Sigmoid colon (tissue), 7 donors: Measurements from ENCODE around the gene CRKL. TPM values are rescaled to one million over a fixed set of nuclear protein-coding genes. Genes with fewer than 3 reads are reported as not detected.
A peak's percentile ranks its signal among the peaks of the same experiment; 100 is the strongest.

Source experiments
- DNase-seq: peaks from one replicate; pipeline ENCODE4 v3.0.0-alpha.2; 2019
- H3K27ac ChIP-seq, 4 donors: fragments of 200-600 bp; sonication (generic); one replicate each; pipeline ENCODE4 v1.5.1; 2016 to 2019; ENCODE audit warnings: mild to moderate bottlenecking in 1 of 4
- H3K27me3 ChIP-seq, 3 donors: fragments of 200-600 bp; sonication (generic); one replicate each; pipeline ENCODE4 v1.5.1; 2019; ENCODE audit warnings: mild to moderate bottlenecking in 1 of 3
- H3K36me3 ChIP-seq, 4 donors: fragments of 200-600 bp; sonication (generic); one replicate each; pipeline ENCODE4 v1.5.1; 2016 to 2019
- H3K4me1 ChIP-seq, 4 donors: fragments of 200-600 bp; sonication (generic); one replicate each; pipeline ENCODE4 v1.5.1; 2017 to 2019
- H3K4me3 ChIP-seq, 4 donors: fragments of 200-600 bp; sonication (generic); one replicate each; pipeline ENCODE4 v1.5.1; 2017 to 2019; ENCODE audit warnings: mild to moderate bottlenecking in 2 of 4, moderate library complexity in 1 of 4
- H3K9me3 ChIP-seq, 4 donors: fragments of 200-600 bp in 3 of 4; sonication (generic) in 3 of 4; one replicate each; pipeline versions ENCODE4 v1.5.1 to v1.6.1; 2013 to 2019
- EP300 ChIP-seq, 4 donors: sonication (generic); formaldehyde crosslinking; IDR thresholded peaks; one replicate each; pipeline ENCODE4 v1.6.1; 2017; ENCODE audit warnings: antibody characterized with exemption in 4 of 4
- POLR2A ChIP-seq, 2 donors: fragments of 450-650 bp; IDR thresholded peaks; one replicate each; pipeline ENCODE4 v1.6.1; 2016; ENCODE audit warnings: antibody characterized with exemption in 2 of 2, mild to moderate bottlenecking in 2 of 2, moderate library complexity in 2 of 2
- POLR2AphosphoS5 ChIP-seq, 4 donors: sonication (generic); formaldehyde crosslinking; IDR thresholded peaks; one replicate each; pipeline ENCODE4 v1.6.1; 2017; ENCODE audit warnings: antibody characterized with exemption in 4 of 4
- WGBS, 2 donors: extraction: QIAGEN DNeasy Blood & Tissue Kit; methylation state at CpG; one replicate each; pipeline ENCODE4 v1.1.7; 2013; 5-methylcytosine and 5-hydroxymethylcytosine counted together
- intact Hi-C: fragments of 100-400 bp; cut with DNase I; formaldehyde crosslinking; loops from one replicate; pipeline ENCODE4 v1.15.1; 2023
- polyA plus RNA-seq, 3 donors: library from polyadenylated mRNA; stranded (reverse); fragments of 200-250 nt; gene quantifications; one replicate each; pipeline ENCODE4 v1.2.3, GENCODE V29; 2013
- total RNA-seq, 4 donors: library from RNA; depleted of rRNA; stranded (reverse); fragments of >200 nt; gene quantifications; one replicate each; pipeline ENCODE4 v1.1.0, GENCODE V29; 2016
- TF ChIP-seq, protein P1 (sequence below), 4 experiments: fragments of 450-650 bp in 3 of 4; fragments of 200-600 bp in 1 of 4; IDR thresholded peaks; one replicate each; pipeline ENCODE4 v1.5.1; 2016 to 2019; ENCODE audit warnings: antibody characterized with exemption in 4 of 4, mild to moderate bottlenecking in 3 of 4, moderate library complexity in 2 of 4
- donor health status: healthy with polysubstance abuse.
- donor health status: Bipolar disorder and iron deficiency.
- donor health status: healthy.

Gene CRKL
- total and polyA plus RNA-seq, 7 donors = 16.8 to 37.1 (median 35.6) TPM

DNA sequence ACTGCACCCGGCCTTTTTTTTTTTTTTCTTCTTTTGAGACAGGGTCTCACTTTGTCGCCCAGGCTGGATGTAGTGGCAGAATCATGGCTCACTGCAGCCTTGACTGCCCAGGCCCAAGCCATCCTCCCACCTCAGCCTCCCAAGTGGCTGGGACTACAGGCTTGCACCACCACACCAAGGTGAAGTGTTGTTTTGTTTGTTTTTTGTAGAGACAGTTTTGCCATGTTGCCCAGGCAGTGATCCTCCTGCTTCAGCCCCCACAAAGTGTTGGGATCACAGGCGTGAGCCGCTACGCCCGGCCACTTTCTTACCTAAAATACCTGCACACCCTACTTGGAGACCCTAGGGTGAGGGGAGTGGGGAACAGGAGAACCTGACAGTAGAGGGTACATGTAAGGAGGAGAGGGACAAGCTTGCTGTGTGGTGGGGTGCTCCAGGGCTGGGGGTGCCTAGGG lies 45.3 kb downstream of the CRKL start:
- no peak for TF ChIP-seq POLR2A (IDR thresholded peaks at IDR 0.05)
- Histone ChIP-seq H3K9me3 (no peaks in the 10 kb centered on the region), H3K36me3 (no peaks in the 10 kb centered on the region), H3K27me3 (peaks cover 2 to 16% (median 13%) of the 10 kb centered on the region in 3 donors), H3K4me3 (no peak overlapping the region), H3K4me1 (peaks cover 0 to 23% (median 18%) of the 10 kb centered on the region in 4 donors), H3K27ac (no peak overlapping the region)
- no peak for DNase-seq
- 92 to 96% methylated on average over 6 of the region's 6 CpGs for WGBS, 2 donors
- intact Hi-C loops = loop anchor here (5.0 kb wide), 1 partner anchor 40 kb away; the partner anchor contains the start of gene THAP7

DNA sequence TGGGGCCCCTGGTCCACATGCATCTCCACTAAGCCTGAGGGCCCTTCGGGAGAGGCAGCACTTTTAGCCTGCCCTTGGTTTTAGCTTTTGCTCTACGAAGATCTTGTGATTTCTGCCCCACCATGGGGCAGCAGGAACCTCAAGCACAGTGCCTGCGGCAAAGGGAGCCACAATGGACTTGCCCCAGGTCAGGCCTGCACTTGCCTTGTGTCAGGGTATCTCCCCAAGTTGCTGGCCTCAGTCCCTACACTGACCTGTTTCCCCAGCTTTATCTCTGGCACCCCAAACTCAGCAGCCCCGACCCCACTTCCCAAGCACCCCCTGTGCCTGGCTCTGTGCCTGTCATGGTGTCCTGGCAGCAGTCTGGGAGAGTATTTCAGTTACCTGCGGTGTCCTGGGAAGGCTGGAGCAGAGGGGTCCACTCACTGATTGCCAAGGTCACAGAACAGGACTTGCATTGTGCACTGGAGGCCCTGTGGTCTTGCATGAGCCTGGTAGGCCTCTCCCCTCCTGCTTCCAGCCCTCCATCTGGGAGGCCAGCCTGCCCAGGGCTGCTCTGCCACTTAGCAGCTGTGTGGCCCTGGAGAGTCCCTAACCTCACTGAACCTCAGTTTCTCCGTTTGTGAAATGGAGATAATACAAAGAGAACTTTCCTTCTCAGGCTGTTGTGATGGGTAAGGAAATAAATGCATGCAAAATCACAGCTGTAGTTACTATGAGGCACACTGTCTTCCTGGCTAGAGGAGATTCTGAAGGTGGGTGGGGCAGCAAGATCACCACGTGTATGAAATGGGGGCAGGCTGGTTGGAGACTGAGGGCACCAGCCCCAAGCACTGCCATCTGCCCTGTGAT lies 46.2 kb downstream of the CRKL start:
- intact Hi-C loops = loop anchor here (5.0 kb wide), 1 partner anchor 39 kb away; the partner anchor contains the start of gene THAP7

DNA sequence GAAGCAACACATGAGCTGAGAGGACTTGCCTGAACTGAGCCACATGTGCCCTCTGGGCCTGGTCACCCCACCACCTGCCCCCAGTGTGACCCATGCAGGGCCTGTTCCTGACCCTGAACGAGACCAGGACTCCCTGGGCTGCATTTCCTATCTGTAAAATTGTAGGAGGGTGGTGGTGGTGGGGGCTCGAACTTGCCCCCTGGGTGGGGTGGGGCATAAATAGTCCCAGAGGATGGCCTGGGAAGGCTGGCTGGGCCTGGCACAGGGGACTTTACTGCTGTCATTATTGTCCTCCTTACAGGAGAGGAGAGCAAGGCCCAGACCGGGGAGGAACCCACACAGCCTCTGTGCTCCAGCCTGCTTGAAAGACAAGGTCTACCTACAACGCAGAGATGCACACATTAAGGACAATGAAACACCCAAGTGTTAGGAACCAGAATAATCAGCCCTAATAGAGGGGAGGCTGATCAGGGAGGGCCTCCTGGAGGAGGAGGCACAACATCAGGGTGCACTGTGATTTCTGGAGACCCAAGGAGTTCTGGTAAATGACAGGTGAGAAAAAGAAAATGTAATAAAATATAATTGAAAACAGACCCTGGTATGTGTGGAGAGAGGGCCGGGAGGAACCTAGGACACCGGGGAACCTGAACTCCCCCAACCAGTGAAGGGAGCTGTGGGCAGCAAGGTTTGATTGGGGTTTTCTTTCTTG lies 47.0 kb downstream of the CRKL start:
- DNase-seq = no peak
- H3K36me3 ChIP-seq = no peaks in the 10 kb centered on the region
- H3K4me3 ChIP-seq = peak overlapping the region in 3 of 4 donors; percentile 46 to 52 (median 47)
- peaks cover 2 to 16% (median 13%) of the 10 kb centered on the region in 3 donors for H3K27me3 ChIP-seq
- peaks cover 0 to 28% (median 11%) of the 10 kb centered on the region in 4 donors for H3K4me1 ChIP-seq
- H3K27ac ChIP-seq = no peak overlapping the region
- no peaks in the 10 kb centered on the region for H3K9me3 ChIP-seq
- WGBS, 2 donors = 18 to 46% methylated on average over 6 of the region's 6 CpGs
- TF ChIP-seq EP300 (IDR thresholded peaks at IDR 0.05) (no peak), POLR2AphosphoS5 (IDR thresholded peaks at IDR 0.05) (no peak), POLR2A (IDR thresholded peaks at IDR 0.05) (no peak)
- TF ChIP-seq, protein P1, sequence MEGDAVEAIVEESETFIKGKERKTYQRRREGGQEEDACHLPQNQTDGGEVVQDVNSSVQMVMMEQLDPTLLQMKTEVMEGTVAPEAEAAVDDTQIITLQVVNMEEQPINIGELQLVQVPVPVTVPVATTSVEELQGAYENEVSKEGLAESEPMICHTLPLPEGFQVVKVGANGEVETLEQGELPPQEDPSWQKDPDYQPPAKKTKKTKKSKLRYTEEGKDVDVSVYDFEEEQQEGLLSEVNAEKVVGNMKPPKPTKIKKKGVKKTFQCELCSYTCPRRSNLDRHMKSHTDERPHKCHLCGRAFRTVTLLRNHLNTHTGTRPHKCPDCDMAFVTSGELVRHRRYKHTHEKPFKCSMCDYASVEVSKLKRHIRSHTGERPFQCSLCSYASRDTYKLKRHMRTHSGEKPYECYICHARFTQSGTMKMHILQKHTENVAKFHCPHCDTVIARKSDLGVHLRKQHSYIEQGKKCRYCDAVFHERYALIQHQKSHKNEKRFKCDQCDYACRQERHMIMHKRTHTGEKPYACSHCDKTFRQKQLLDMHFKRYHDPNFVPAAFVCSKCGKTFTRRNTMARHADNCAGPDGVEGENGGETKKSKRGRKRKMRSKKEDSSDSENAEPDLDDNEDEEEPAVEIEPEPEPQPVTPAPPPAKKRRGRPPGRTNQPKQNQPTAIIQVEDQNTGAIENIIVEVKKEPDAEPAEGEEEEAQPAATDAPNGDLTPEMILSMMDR (IDR thresholded peaks at IDR 0.05) = no peak
- intact Hi-C loops = loop anchor here (5.0 kb wide), 1 partner anchor 38 kb away; the partner anchor contains the start of gene THAP7

More for the DNA sequence above, 46.2 kb downstream of the CRKL start:
- Histone ChIP-seq H3K4me1 (peaks cover 0 to 24% (median 11%) of the 10 kb centered on the region in 4 donors), H3K4me3 (no peak overlapping the region), H3K27me3 (peaks cover 2 to 16% (median 13%) of the 10 kb centered on the region in 3 donors), H3K36me3 (no peaks in the 10 kb centered on the region), H3K9me3 (no peaks in the 10 kb centered on the region), H3K27ac (no peak overlapping the region)
- 61 to 82% methylated on average over 7 of the region's 7 CpGs for WGBS, 2 donors
- TF ChIP-seq POLR2AphosphoS5 (IDR thresholded peaks at IDR 0.05) (no peak), EP300 (IDR thresholded peaks at IDR 0.05) (no peak), POLR2A (IDR thresholded peaks at IDR 0.05) (no peak)
- TF ChIP-seq, protein P1 (IDR thresholded peaks at IDR 0.05) = no peak
- DNase-seq = no peak

DNA sequence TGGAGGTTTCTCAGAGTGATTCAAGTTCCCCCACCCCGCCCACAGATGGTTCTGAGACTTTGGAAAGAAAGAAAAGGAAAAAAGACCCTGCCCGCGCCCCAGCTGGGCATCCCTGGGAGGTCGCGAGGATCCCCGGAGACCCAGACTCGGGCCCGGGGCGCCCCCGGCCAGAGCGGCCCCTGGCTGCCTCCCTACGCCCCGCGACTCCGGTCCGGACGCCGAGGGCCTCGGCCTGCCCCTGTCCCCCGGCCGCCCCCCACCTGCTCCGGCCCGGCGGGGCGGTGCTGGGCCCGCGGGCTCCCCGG lies 47.5 kb downstream of the CRKL start:
- peaks cover 2 to 16% (median 13%) of the 10 kb centered on the region in 3 donors for H3K27me3 ChIP-seq
- TF ChIP-seq, protein P1 (IDR thresholded peaks at IDR 0.05) = no peak
- no peak for TF ChIP-seq POLR2AphosphoS5 (IDR thresholded peaks at IDR 0.05)
- no peak for TF ChIP-seq EP300 (IDR thresholded peaks at IDR 0.05)
- no peak for TF ChIP-seq POLR2A (IDR thresholded peaks at IDR 0.05)
- 2 to 3% methylated on average over 28 of the region's 28 CpGs for WGBS, 2 donors
- no peak overlapping the region for H3K27ac ChIP-seq
- peak overlapping the region in 3 of 4 donors; percentile 46 to 52 (median 47) for H3K4me3 ChIP-seq
- intact Hi-C loops = loop anchor here (5.0 kb wide), 1 partner anchor 38 kb away; the partner anchor contains the start of gene THAP7
- H3K4me1 ChIP-seq = peaks cover 0 to 28% (median 11%) of the 10 kb centered on the region in 4 donors
- H3K36me3 ChIP-seq = no peaks in the 10 kb centered on the region
- no peak for DNase-seq
- H3K9me3 ChIP-seq = no peaks in the 10 kb centered on the region
